ENCODE data around the gene CBARP.
A peak's percentile ranks its signal among the peaks of the same experiment; 100 is the strongest.

The CBARP gene

DNA sequence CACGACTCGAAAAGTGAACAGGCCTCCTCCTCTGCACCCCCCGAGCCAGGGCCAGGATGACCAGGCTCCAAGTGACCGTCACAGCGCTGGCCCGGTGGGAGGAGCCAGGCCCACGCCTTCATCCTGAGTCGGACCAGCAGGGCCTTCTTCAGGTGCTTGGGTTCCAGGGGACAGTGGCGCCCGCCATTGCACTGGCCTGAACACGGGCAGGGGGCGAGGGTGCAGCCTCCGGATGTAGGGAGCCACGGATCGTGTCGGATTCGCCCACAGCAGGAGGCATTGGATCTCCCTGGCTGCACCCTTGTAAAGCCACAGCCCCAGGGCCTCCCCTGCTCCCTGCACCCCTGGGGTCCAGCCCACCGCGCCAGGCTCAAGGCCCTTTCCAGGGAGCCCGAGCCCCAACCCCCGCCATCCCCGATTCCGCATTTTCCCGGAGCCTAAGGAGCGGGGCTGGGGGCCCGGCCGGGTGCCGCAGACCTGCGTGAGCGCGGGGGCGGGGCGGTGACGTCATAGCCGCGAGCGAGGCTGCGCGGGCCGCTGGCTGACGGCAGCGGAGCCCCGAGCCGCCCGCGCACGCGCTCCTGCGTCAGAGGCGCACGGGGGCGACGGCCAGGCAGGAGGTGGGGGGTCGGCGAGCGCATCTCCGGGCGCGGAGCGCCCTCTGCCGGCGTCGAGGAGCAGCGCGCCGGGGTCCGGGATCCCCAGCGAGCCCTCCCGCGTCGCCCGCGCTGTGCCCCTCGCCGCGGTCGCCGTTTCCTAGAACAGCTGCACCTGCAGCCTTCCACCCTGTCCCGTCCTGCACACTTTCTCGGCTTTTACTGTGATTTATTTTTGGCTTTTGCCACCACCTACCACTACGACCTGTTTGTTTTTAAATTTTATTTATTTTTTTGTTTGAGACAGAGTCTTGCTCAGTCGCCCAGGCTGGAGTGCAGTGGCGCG is 2.3 kb upstream of the CBARP start:
- Histone ChIP-seq H3K9me3 (ENCODE audit: low read depth, low read length) (no peaks in the 10 kb centered on the region), H3K36me3 (ENCODE audit: insufficient read depth, low read length) (no peaks in the 10 kb centered on the region), H3K27ac (no peak overlapping the region), H3K9ac (ENCODE audit: insufficient read length) (peak overlapping the region; percentile 68), H3K4me3 (peak overlapping the region; percentile 74)
- DNase-seq (ENCODE audit: low read depth, low spot score): no peak
- TF ChIP-seq POLR2AphosphoS5 (IDR thresholded peaks at IDR 0.05; ENCODE audit: borderline replicate concordance, low read depth, low read length) (peak; percentile 58), FOXP2 (optimal IDR thresholded peaks at IDR 0.05; ENCODE audit: control extremely low read depth, extremely low read length, insufficient read depth) (no peak), EZH2 (IDR thresholded peaks at IDR 0.05) (no peak)

DNA sequence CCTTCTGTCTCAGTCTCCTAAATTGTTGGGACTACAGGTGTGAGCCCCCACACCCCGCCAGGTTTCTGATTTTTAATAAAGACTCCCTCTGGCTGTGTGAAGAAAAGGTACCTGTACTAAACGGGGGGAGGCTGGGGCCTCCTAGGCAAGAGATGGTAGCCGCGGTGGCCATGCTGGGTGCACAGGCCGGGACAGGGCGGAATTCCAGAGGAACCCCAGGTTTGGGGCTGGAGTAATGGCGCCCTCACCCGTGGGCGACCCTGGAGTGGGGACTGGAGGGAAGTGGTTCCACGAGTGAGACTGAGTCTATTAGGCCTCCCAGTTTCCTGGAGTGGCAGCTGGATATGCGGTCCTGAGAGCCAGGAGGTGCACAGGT is 1.6 kb upstream of the CBARP start:
- H3K36me3 ChIP-seq (ENCODE audit: insufficient read depth, low read length): no peaks in the 10 kb centered on the region; the same call in 1 of the 2 replicates
- H3K27ac ChIP-seq: no peak overlapping the region; the same call in 1 of the 2 replicates
- H3K9me3 ChIP-seq (ENCODE audit: low read depth, low read length): no peaks in the 10 kb centered on the region
- DNase-seq (ENCODE audit: low read depth, low spot score): no peak
- H3K4me3 ChIP-seq: no peak overlapping the region; the same call in 1 of the 2 replicates
- no peak for TF ChIP-seq POLR2AphosphoS5 (IDR thresholded peaks at IDR 0.05; ENCODE audit: borderline replicate concordance, low read depth, low read length)
- no peak for TF ChIP-seq FOXP2 (optimal IDR thresholded peaks at IDR 0.05; ENCODE audit: control extremely low read depth, extremely low read length, insufficient read depth)
- no peak for TF ChIP-seq EZH2 (IDR thresholded peaks at IDR 0.05)
- no peak overlapping the region for H3K9ac ChIP-seq (ENCODE audit: insufficient read length)

DNA sequence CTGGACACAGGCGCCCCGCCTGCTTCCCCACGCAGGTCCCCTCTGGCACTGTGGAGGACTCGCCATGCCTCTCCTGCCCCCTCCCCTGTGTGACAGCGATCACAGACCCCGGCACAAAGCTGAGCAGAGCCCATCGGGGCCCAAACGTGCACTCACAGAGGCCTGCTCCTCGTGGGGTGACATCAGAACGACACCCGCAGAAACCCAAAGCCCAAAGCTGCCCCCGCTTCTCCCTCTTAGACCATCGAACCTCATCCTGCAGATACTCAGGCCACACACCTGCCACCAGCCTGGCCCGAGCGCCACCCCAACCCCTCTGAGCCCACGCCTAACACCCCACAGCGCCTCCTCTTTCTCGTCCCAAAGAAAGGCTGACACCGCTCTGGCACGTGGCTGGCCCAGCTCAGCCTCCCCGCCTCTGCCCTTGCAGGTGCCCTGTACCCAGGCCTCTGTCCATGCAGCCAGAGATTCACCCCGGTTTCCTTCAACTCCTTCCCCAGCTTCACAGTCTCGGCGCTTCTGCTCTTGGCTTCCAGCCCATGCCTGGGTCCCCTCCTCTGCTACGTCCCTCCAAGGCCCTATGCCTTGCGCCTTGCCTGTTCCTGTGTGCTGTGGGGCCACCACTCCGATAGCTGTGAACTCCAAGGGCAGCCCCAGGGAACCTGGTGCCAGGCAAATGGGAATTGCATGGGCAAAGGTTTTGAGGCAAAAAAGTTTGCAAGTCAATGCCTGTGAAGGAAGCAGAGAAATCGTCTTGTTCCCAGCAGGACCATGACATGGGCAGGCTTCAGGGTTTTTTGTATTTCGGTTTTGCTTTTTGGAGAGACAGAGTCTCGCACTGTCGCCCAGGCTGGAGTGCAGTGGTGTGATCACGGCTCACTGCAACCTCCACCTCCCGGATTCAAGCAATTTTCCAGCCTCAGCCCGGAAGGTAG is 831 bp upstream of the CBARP start:
- no peak overlapping the region for H3K9ac ChIP-seq (ENCODE audit: insufficient read length)
- peak overlapping the region; percentile 69 for H3K4me3 ChIP-seq
- no peaks in the 10 kb centered on the region; the same call in 1 of the 2 replicates for H3K36me3 ChIP-seq (ENCODE audit: insufficient read depth, low read length)
- no peaks in the 10 kb centered on the region for H3K9me3 ChIP-seq (ENCODE audit: low read depth, low read length)
- TF ChIP-seq FOXP2 (optimal IDR thresholded peaks at IDR 0.05; ENCODE audit: control extremely low read depth, extremely low read length, insufficient read depth) (no peak), POLR2AphosphoS5 (IDR thresholded peaks at IDR 0.05; ENCODE audit: borderline replicate concordance, low read depth, low read length) (no peak), EZH2 (IDR thresholded peaks at IDR 0.05) (no peak)
- peak overlapping the region; percentile 11; the same call in 1 of the 2 replicates for H3K27ac ChIP-seq
- no peak for DNase-seq (ENCODE audit: low read depth, low spot score)

DNA sequence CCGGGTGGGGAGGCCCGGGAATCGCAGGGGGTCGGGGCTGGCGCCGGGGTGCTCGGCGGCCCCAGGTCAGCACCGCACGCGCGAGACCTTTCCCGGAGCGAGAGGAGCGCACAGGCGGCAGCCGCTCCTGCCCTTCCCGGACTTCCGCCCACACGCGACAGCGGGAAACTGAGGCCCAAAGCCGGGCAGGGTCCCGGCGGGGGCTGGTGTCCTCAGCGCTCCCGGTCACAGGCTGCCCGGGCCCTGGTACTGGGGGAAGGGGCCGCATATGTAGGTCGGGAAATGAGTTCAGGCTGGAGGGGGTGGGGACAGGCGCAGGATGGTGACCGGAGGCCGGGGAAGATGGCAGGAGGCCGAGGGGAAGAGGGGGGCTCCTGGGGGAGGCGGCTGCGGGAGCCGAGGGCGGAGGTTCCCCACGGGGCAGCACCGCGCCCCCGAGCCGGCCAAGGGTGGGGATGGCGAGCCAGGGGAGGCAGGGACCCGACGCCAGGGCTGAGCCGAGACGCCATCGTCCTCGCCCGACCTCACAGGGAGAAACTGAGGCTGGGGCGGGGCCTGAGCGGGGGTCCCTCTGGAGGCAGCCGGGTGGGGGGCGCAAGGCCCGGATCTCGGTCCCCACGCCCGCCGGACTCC is 662 bp downstream of the CBARP start:
- H3K4me3 ChIP-seq: peak overlapping the region; percentile 82
- peak overlapping the region; percentile 60 for H3K9ac ChIP-seq (ENCODE audit: insufficient read length)
- H3K36me3 ChIP-seq (ENCODE audit: insufficient read depth, low read length): no peaks in the 10 kb centered on the region; the same call in 1 of the 2 replicates
- DNase-seq (ENCODE audit: low read depth, low spot score): no peak
- H3K27ac ChIP-seq: no peak overlapping the region
- TF ChIP-seq EZH2 (IDR thresholded peaks at IDR 0.05) (no peak), POLR2AphosphoS5 (IDR thresholded peaks at IDR 0.05; ENCODE audit: borderline replicate concordance, low read depth, low read length) (no peak), FOXP2 (optimal IDR thresholded peaks at IDR 0.05; ENCODE audit: control extremely low read depth, extremely low read length, insufficient read depth) (no peak)
- no peaks in the 10 kb centered on the region for H3K9me3 ChIP-seq (ENCODE audit: low read depth, low read length)

DNA sequence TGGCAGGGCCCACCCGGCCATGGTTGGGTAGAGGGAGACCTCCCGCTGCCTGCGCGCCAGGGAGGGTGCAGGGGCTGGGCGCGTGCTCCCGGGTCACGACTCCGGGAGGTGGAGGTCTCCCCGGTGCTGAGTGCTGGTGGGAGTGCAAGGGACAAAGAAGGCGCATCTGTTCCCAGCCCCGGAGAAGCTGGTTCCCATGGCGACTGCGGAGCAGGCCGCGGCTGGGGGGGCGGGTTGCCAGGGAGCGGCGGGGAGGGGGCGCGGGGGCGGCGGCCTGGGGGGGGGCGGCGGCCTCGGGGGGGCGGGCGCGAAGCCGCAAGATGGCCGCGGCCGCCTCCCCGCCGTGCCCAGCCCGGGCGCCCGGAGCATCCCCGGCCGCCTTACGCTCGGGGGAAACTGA is 1.2 kb downstream of the CBARP start:
- Histone ChIP-seq H3K9ac (ENCODE audit: insufficient read length) (no peak overlapping the region), H3K9me3 (ENCODE audit: low read depth, low read length) (no peaks in the 10 kb centered on the region), H3K36me3 (ENCODE audit: insufficient read depth, low read length) (no peaks in the 10 kb centered on the region; the same call in 1 of the 2 replicates), H3K27ac (no peak overlapping the region), H3K4me3 (peak overlapping the region; percentile 82)
- TF ChIP-seq EZH2 (IDR thresholded peaks at IDR 0.05): no peak
- no peak for DNase-seq (ENCODE audit: low read depth, low spot score)

DNA sequence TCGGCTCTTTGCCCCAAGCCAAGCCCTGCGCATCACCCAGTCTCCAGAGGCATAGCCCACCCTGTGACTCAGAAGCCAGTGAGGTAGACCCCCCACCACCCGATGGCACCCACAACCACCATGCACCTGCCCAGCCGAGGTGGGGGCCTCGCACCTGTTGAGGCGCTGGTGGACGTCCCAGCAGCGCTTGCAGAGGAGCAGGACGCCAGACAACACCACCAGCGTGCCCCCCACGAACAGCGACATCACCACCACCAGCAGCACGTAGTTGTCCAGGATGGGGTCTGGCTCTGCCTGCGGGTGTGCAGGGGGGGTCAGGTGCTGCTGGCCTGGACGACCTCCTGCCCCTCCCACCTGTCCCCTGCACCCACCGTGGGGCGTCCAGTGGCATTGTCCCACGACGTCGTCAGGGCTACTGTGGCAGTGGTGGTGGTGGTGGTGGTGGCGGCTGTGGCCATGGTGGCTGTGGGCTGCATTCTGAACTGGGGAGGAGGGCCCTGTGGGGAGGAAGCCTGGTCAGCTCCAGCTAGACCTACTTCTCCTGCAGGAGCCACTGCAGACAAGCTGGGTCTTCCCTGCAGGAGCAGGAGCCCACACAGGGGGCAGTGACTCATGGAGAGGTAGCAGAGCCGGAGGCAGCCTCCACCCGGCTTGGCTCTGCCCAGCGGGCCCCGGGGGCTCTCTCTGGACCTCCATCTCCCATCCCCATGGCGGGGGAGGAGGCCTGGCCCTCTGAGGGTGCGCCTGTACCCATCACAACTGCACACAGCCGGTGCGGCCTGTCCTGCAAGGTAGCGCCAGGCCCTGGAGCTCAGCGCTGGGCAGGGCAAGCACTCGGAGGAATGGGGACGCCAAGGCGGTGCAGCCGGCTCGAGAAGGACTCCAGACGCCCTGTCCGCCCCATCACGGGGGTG is 1.9 kb downstream of the CBARP start:
- no peaks in the 10 kb centered on the region for H3K9me3 ChIP-seq (ENCODE audit: low read depth, low read length)
- no peak for TF ChIP-seq FOXP2 (optimal IDR thresholded peaks at IDR 0.05; ENCODE audit: control extremely low read depth, extremely low read length, insufficient read depth)
- TF ChIP-seq POLR2AphosphoS5 (IDR thresholded peaks at IDR 0.05; ENCODE audit: borderline replicate concordance, low read depth, low read length): no peak
- TF ChIP-seq EZH2 (IDR thresholded peaks at IDR 0.05): no peak
- H3K4me3 ChIP-seq: peak overlapping the region; percentile 62
- H3K27ac ChIP-seq: no peak overlapping the region
- H3K9ac ChIP-seq (ENCODE audit: insufficient read length): no peak overlapping the region
- H3K36me3 ChIP-seq (ENCODE audit: insufficient read depth, low read length): no peaks in the 10 kb centered on the region; the same call in 1 of the 2 replicates
- no peak for DNase-seq (ENCODE audit: low read depth, low spot score)

DNA sequence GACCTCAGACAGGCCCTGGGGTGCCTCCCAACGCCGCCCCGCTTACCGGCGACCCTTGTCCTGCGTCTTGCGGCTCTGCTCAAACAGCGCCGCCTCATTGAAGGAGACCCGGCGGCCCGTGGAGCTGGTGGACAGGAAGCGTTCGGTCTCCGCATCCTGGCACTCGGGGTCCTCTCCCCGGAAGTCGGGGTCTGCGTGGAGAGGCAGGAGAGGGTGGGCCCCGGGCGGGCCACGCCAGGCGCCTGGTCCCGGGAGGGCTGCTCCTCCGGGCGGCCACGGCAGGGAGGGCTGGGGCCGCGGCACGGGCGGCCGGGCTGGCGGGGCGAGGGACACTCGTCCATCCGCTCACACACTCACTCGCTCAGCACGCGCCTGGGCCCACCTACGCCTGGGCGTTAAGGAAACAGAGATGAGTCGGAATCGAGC is 2.8 kb downstream of the CBARP start:
- no peak for DNase-seq (ENCODE audit: low read depth, low spot score)
- TF ChIP-seq FOXP2 (optimal IDR thresholded peaks at IDR 0.05; ENCODE audit: control extremely low read depth, extremely low read length, insufficient read depth): no peak
- TF ChIP-seq POLR2AphosphoS5 (IDR thresholded peaks at IDR 0.05; ENCODE audit: borderline replicate concordance, low read depth, low read length): no peak
- no peak for TF ChIP-seq EZH2 (IDR thresholded peaks at IDR 0.05)
- Histone ChIP-seq H3K9ac (ENCODE audit: insufficient read length) (no peak overlapping the region), H3K36me3 (ENCODE audit: insufficient read depth, low read length) (no peaks in the 10 kb centered on the region; the same call in 1 of the 2 replicates), H3K27ac (no peak overlapping the region), H3K4me3 (no peak overlapping the region), H3K9me3 (ENCODE audit: low read depth, low read length) (no peaks in the 10 kb centered on the region)
